ENCODE data around the gene CACNA1C. TPM values are rescaled to one million over a fixed set of nuclear protein-coding genes. Genes with fewer than 3 reads are reported as not detected.

CACNA1C gene
- total and polyA plus RNA-seq, 2 donors = 0.71 TPM

DNA sequence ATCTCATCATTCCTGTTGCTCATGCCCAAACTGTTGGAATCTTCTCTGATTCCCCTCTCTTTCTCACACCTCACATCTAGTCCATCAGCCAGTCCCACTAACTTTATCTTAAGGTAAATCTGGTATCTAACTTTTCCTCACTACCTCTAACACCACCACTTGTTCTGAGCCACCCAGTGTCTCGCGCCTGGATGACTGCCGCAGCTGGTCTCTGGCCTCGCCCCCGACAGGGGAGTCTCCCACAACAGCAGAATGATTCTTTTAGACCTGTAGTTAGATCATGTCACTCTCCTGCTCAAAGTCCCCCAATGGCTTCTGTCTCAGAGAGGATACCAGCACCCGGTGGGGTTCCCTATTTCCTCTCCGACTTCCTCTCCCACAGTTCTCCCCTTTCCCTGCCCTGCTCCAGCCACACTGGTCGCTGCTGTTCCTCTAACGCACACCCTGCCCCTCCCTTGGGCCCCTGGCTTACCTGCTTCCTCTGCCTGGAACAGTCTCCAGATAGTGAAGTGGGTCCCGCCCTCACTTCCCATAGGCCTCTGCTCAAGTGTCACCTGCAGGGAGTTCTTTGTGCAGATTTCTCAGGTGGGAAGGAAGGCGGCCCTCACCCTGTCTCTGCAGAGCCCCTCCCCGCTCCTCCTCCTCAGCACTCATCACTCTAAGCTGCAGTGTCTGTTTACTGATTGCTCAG lies 403.5 kb downstream of the CACNA1C start:
- 81% methylated on average over 12 of the region's 12 CpGs for WGBS
- peaks cover 0 to 17% of the 10 kb centered on the region in 2 donors for H3K4me1 ChIP-seq (ENCODE audit: control insufficient read depth in 2 of 2, insufficient read depth in 2 of 2, low read length in 2 of 2)
- H3K36me3 ChIP-seq (ENCODE audit: control insufficient read depth in 2 of 2, insufficient read depth in 2 of 2, low read length in 1 of 2) = no peaks in the 10 kb centered on the region
- H3K27me3 ChIP-seq (ENCODE audit: control insufficient read depth in 2 of 2, insufficient read depth in 1 of 2, low read length in 1 of 2) = no peaks in the 10 kb centered on the region
- H3K9me3 ChIP-seq (ENCODE audit: control insufficient read depth in 2 of 2, insufficient read depth in 1 of 2, low read length in 1 of 2) = no peaks in the 10 kb centered on the region
- no peak overlapping the region for H3K27ac ChIP-seq (ENCODE audit: low read depth in 1 of 2, low read length in 1 of 2)
- H3K4me3 ChIP-seq (ENCODE audit: low read length in 2 of 2) = no peak overlapping the region
- no peak for DNase-seq (ENCODE audit: low read depth in 6 of 9, low spot score in 9 of 9)

DNA sequence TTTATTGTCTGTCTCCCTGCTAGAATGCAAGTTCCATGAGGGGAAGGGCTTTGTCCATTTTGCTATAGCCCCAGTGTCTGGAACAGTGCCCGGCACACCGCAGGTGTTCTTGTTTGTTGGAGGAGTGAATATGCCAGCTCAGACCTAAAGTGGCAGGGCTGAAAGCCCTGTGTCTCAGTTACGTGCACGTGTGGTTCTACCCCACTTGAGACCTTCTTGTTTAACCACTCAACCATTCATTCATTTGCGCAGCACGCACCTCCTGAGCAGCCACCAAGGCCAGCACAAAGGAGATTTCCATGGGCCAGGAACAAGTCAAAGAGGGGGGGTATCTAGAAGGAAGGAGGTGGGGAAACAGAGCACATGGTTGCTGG lies 404.0 kb downstream of the CACNA1C start:
- H3K27me3 ChIP-seq (ENCODE audit: control insufficient read depth in 2 of 2, insufficient read depth in 1 of 2, low read length in 1 of 2) = no peaks in the 10 kb centered on the region
- WGBS = 91% methylated on average over 6 of the region's 6 CpGs
- H3K36me3 ChIP-seq (ENCODE audit: control insufficient read depth in 2 of 2, insufficient read depth in 2 of 2, low read length in 1 of 2) = no peaks in the 10 kb centered on the region
- H3K4me3 ChIP-seq (ENCODE audit: low read length in 2 of 2) = no peak overlapping the region
- H3K4me1 ChIP-seq (ENCODE audit: control insufficient read depth in 2 of 2, insufficient read depth in 2 of 2, low read length in 2 of 2) = peaks cover 0 to 17% of the 10 kb centered on the region in 2 donors
- no peak for DNase-seq (ENCODE audit: low read depth in 6 of 9, low spot score in 9 of 9)
- H3K27ac ChIP-seq (ENCODE audit: low read depth in 1 of 2, low read length in 1 of 2) = no peak overlapping the region
- H3K9me3 ChIP-seq (ENCODE audit: control insufficient read depth in 2 of 2, insufficient read depth in 1 of 2, low read length in 1 of 2) = no peaks in the 10 kb centered on the region

DNA sequence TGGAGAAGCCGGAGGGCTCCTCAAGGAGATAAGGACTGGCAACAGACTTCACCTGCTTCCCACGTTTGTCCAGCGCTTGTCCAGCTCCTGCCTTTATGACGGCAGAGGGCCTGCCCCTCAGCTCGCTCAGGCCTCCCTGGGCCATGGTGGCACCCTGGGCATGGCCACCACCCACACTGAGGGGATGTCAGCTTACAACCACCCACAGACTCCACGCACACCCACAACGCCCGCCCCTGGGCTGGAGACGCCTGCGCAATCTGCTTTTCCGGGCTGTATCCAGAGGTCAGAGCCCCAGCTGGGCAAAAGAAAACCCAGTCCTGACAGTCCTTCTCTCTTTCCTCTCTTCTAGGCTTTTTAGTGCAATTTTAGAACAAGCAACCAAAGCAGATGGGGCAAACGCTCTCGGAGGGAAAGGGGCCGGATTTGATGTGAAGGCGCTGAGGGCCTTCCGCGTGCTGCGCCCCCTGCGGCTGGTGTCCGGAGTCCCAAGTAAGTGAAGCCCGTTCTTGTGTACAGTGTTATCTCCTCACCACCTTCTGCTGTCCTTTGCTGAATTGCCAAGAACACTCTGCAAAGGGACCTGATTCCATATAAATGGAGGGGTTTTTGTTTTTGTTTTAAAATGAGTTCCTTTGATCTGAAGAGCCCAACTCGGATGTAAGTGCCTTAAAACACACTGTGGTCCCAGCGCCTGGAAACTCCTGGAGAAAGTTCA lies 404.6 kb downstream of the CACNA1C start:
- Histone ChIP-seq H3K9me3 (ENCODE audit: control insufficient read depth in 2 of 2, insufficient read depth in 1 of 2, low read length in 1 of 2) (no peaks in the 10 kb centered on the region), H3K4me1 (ENCODE audit: control insufficient read depth in 2 of 2, insufficient read depth in 2 of 2, low read length in 2 of 2) (peaks cover 0 to 17% of the 10 kb centered on the region in 2 donors), H3K36me3 (ENCODE audit: control insufficient read depth in 2 of 2, insufficient read depth in 2 of 2, low read length in 1 of 2) (no peaks in the 10 kb centered on the region), H3K27me3 (ENCODE audit: control insufficient read depth in 2 of 2, insufficient read depth in 1 of 2, low read length in 1 of 2) (no peaks in the 10 kb centered on the region), H3K27ac (ENCODE audit: low read depth in 1 of 2, low read length in 1 of 2) (no peak overlapping the region), H3K4me3 (ENCODE audit: low read length in 2 of 2) (no peak overlapping the region)
- 98% methylated on average over 23 of the region's 23 CpGs for WGBS
- DNase-seq (ENCODE audit: low read depth in 6 of 9, low spot score in 9 of 9) = no peak

DNA sequence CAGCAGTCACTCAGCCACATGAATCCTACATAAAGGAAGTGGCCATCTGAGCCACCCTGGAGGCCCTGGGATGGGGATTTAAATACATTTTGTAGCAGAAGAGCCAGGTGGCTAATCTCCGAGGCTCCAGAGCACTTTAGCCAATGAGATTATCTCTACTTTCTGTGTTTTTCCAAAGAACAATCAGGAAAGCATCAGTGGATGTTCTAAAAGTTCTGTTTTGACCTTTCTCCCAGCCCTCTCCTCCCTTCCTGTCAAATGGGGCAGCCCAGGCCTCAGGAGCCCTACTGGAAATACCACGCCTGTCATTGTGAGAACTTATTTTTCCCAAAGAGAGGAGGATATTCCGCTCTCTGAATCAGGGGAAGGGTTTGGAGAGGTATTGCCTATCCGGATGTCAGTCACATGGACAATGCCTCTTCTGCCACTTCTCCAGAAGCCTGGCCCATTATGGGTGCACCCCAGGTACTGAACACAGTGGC lies 405.2 kb downstream of the CACNA1C start:
- peaks cover 0 to 17% of the 10 kb centered on the region in 2 donors for H3K4me1 ChIP-seq (ENCODE audit: control insufficient read depth in 2 of 2, insufficient read depth in 2 of 2, low read length in 2 of 2)
- no peaks in the 10 kb centered on the region for H3K9me3 ChIP-seq (ENCODE audit: control insufficient read depth in 2 of 2, insufficient read depth in 1 of 2, low read length in 1 of 2)
- no peaks in the 10 kb centered on the region for H3K27me3 ChIP-seq (ENCODE audit: control insufficient read depth in 2 of 2, insufficient read depth in 1 of 2, low read length in 1 of 2)
- H3K4me3 ChIP-seq (ENCODE audit: low read length in 2 of 2) = no peak overlapping the region
- WGBS = 98% methylated on average over 4 of the region's 4 CpGs
- no peak for DNase-seq (ENCODE audit: low read depth in 6 of 9, low spot score in 9 of 9)
- no peaks in the 10 kb centered on the region for H3K36me3 ChIP-seq (ENCODE audit: control insufficient read depth in 2 of 2, insufficient read depth in 2 of 2, low read length in 1 of 2)
- no peak overlapping the region for H3K27ac ChIP-seq (ENCODE audit: low read depth in 1 of 2, low read length in 1 of 2)

DNA sequence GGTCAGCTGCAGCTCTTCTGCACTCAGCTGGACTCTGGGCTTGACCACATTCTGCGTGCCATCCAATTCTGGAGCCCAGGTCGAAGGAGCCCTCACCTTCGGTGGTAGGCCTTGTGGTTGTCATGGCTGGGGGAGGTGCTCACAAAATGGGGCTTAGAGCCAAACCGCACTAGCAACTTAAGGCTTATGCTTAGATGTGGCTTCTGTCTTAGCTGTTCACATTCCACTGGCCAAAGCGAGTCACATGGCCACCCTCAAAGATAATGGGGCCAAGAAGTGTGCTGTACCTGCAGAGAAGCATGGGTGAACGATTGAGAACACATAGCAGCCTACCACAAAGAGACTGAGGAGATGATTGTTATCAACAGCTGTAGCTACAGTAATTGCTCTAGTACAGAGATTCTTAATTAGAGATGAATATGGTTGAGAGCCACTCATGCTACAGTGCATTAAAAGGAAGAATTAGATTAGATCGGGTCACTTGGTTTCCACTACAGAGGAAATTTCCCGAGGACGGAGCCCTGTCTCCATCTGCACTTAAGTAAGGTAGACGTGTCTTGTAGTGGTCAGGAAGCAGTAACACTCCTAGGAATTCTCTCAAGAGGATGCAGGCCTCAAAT lies 407.4 kb downstream of the CACNA1C start:
- H3K36me3 ChIP-seq (ENCODE audit: control insufficient read depth in 2 of 2, insufficient read depth in 2 of 2, low read length in 1 of 2) = no peaks in the 10 kb centered on the region
- no peaks in the 10 kb centered on the region for H3K27me3 ChIP-seq (ENCODE audit: control insufficient read depth in 2 of 2, insufficient read depth in 1 of 2, low read length in 1 of 2)
- no peak overlapping the region for H3K27ac ChIP-seq (ENCODE audit: low read depth in 1 of 2, low read length in 1 of 2)
- DNase-seq (ENCODE audit: low read depth in 6 of 9, low spot score in 9 of 9) = peak in 4 of 9 donors; percentile 15 to 42 (median 30)
- WGBS = 78% methylated on average over 10 of the region's 10 CpGs
- H3K4me3 ChIP-seq (ENCODE audit: low read length in 2 of 2) = no peak overlapping the region
- no peaks in the 10 kb centered on the region for H3K9me3 ChIP-seq (ENCODE audit: control insufficient read depth in 2 of 2, insufficient read depth in 1 of 2, low read length in 1 of 2)
- H3K4me1 ChIP-seq (ENCODE audit: control insufficient read depth in 2 of 2, insufficient read depth in 2 of 2, low read length in 2 of 2) = peaks cover 0 to 10% of the 10 kb centered on the region in 2 donors

DNA sequence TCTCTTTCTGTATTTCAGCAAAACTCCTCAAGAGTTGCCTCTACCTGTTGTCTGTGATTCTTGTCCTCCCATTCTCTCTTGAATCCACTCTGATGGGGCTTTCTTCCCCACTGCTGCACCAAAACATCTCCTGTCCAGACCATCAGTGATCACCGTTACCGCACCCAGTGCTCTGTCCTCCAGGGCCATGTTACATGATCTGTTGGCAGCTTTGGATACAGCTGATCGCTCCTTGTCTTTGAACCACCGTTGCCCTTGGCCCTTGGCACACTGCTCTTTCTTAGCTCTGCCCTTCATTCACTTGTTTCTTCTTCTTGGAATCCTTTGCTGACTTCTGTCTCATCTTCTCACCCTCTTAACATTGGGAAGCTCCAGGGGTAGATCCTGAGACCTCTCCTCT lies 408.3 kb downstream of the CACNA1C start:
- H3K4me1 ChIP-seq (ENCODE audit: control insufficient read depth in 2 of 2, insufficient read depth in 2 of 2, low read length in 2 of 2) = peaks cover 0 to 10% of the 10 kb centered on the region in 2 donors
- H3K27me3 ChIP-seq (ENCODE audit: control insufficient read depth in 2 of 2, insufficient read depth in 1 of 2, low read length in 1 of 2) = no peaks in the 10 kb centered on the region
- no peak overlapping the region for H3K27ac ChIP-seq (ENCODE audit: low read depth in 1 of 2, low read length in 1 of 2)
- no peaks in the 10 kb centered on the region for H3K9me3 ChIP-seq (ENCODE audit: control insufficient read depth in 2 of 2, insufficient read depth in 1 of 2, low read length in 1 of 2)
- DNase-seq (ENCODE audit: low read depth in 6 of 9, low spot score in 9 of 9) = no peak
- 97% methylated on average over 4 of the region's 4 CpGs for WGBS
- no peak overlapping the region for H3K4me3 ChIP-seq (ENCODE audit: low read length in 2 of 2)
- no peaks in the 10 kb centered on the region for H3K36me3 ChIP-seq (ENCODE audit: control insufficient read depth in 2 of 2, insufficient read depth in 2 of 2, low read length in 1 of 2)

DNA sequence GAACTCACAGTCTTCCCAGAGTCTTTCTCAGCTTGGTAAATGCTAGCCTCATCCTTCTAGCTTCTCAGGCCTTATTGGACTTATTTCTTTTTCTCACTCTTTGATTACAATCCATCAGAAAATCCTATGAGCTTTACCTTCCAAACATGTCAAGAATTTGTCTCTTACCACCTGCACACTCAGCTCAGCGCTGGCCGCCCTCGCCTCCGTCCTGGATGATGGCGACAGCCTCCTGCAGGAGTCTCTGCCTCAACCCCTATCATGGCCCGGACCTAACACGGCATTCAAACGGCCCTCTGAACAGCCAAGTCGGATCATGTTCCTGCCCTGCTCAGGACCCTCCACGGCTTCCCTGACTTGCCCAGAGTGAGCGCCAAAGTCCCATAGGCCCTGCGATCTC lies 408.9 kb downstream of the CACNA1C start:
- no peak overlapping the region for H3K4me3 ChIP-seq (ENCODE audit: low read length in 2 of 2)
- H3K27ac ChIP-seq (ENCODE audit: low read depth in 1 of 2, low read length in 1 of 2) = no peak overlapping the region
- no peaks in the 10 kb centered on the region for H3K9me3 ChIP-seq (ENCODE audit: control insufficient read depth in 2 of 2, insufficient read depth in 1 of 2, low read length in 1 of 2)
- no peak for DNase-seq (ENCODE audit: low read depth in 6 of 9, low spot score in 9 of 9)
- H3K27me3 ChIP-seq (ENCODE audit: control insufficient read depth in 2 of 2, insufficient read depth in 1 of 2, low read length in 1 of 2) = no peaks in the 10 kb centered on the region
- WGBS = 98% methylated on average over 12 of the region's 12 CpGs
- peaks cover 0 to 10% of the 10 kb centered on the region in 2 donors for H3K4me1 ChIP-seq (ENCODE audit: control insufficient read depth in 2 of 2, insufficient read depth in 2 of 2, low read length in 2 of 2)
- no peaks in the 10 kb centered on the region for H3K36me3 ChIP-seq (ENCODE audit: control insufficient read depth in 2 of 2, insufficient read depth in 2 of 2, low read length in 1 of 2)

DNA sequence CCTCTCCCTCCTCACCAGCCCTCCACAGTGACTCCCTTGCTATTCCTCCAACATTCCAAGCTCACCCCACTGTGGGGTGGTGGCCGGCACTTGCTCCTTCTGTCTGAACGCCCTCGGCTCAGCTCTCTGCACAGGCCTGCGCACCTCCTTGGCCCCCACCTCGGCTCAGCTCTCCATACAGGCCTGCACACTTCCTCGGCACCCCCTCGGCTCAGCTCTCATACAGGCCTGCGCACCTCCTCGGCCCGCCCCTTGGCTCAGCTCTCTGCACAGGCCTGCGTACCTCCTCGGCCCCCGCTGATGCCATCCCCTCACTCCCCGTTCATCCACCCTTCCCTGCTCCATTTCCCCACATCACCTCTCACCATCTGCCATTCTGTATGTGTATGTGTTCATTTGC lies 409.3 kb downstream of the CACNA1C start:
- no peak overlapping the region for H3K27ac ChIP-seq (ENCODE audit: low read depth in 1 of 2, low read length in 1 of 2)
- 98% methylated on average over 14 of the region's 14 CpGs for WGBS
- no peak for DNase-seq (ENCODE audit: low read depth in 6 of 9, low spot score in 9 of 9)

DNA sequence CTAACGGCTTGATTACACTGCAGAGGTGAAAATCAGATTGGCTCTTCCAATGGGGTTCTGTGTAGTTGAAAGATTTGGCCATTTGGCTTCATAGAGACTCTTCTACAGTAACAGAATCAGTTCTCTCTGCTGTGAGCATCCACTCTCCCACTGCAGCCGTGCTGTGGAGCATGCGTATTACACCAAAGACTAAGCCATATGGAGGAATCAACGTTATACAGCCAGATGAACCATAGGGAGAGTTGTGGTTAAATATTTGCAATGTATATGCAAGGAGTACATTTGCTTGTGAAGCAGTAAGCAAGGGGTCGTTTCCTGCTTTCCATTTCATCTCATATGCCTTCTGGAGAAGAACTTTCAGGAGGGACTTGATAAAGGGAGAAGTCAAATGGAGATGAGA lies 410.9 kb downstream of the CACNA1C start:
- H3K27me3 ChIP-seq (ENCODE audit: control insufficient read depth in 2 of 2, insufficient read depth in 1 of 2, low read length in 1 of 2) = no peaks in the 10 kb centered on the region
- no peak overlapping the region for H3K4me3 ChIP-seq (ENCODE audit: low read length in 2 of 2)
- WGBS = 87% methylated on average over 5 of the region's 5 CpGs
- H3K4me1 ChIP-seq (ENCODE audit: control insufficient read depth in 2 of 2, insufficient read depth in 2 of 2, low read length in 2 of 2) = peaks cover 0 to 10% of the 10 kb centered on the region in 2 donors
- no peak for DNase-seq (ENCODE audit: low read depth in 6 of 9, low spot score in 9 of 9)
- no peaks in the 10 kb centered on the region for H3K36me3 ChIP-seq (ENCODE audit: control insufficient read depth in 2 of 2, insufficient read depth in 2 of 2, low read length in 1 of 2)
- H3K27ac ChIP-seq (ENCODE audit: low read depth in 1 of 2, low read length in 1 of 2) = no peak overlapping the region
- H3K9me3 ChIP-seq (ENCODE audit: control insufficient read depth in 2 of 2, insufficient read depth in 1 of 2, low read length in 1 of 2) = no peaks in the 10 kb centered on the region

More for the DNA sequence above, 409.3 kb downstream of the CACNA1C start:
- H3K9me3 ChIP-seq (ENCODE audit: control insufficient read depth in 2 of 2, insufficient read depth in 1 of 2, low read length in 1 of 2) = no peaks in the 10 kb centered on the region
- H3K27me3 ChIP-seq (ENCODE audit: control insufficient read depth in 2 of 2, insufficient read depth in 1 of 2, low read length in 1 of 2) = no peaks in the 10 kb centered on the region
- H3K4me1 ChIP-seq (ENCODE audit: control insufficient read depth in 2 of 2, insufficient read depth in 2 of 2, low read length in 2 of 2) = peaks cover 0 to 10% of the 10 kb centered on the region in 2 donors
- H3K4me3 ChIP-seq (ENCODE audit: low read length in 2 of 2) = no peak overlapping the region
- H3K36me3 ChIP-seq (ENCODE audit: control insufficient read depth in 2 of 2, insufficient read depth in 2 of 2, low read length in 1 of 2) = no peaks in the 10 kb centered on the region

Data from thymus (tissue), 11 donors.